CD4-positive, alpha-beta T cell treated with Interleukin-4 for 1 hour (primary cell): Measurements from ENCODE around the gene H6PD.

ENCODE experiments used
- DNase-seq, 2 donors: peaks; one replicate each; pipeline ENCODE4 v3.0.0-alpha.2; 2020 to 2022

Gene H6PD

GRCh38 chr1:9302745-9303524 is 68.4 kb downstream of the H6PD start:
- no peak for DNase-seq

- DNase-seq = no peak
Measured at GRCh38 chr1:9303916-9304315, 69.3 kb downstream of the H6PD start.

- DNase-seq = no peak
Measured at GRCh38 chr1:9305216-9305615, 70.6 kb downstream of the H6PD start.

- DNase-seq = no peak
Measured at GRCh38 chr1:9306006-9306405, 71.4 kb downstream of the H6PD start.

GRCh38 chr1:9307303-9307702 is 72.7 kb downstream of the H6PD start:
- no peak for DNase-seq

GRCh38 chr1:9308236-9308785 is 73.7 kb downstream of the H6PD start:
- DNase-seq = no peak

GRCh38 chr1:9309080-9309479 is 74.5 kb downstream of the H6PD start:
- DNase-seq = no peak

- no peak for DNase-seq
Measured at GRCh38 chr1:9309991-9310390, 75.4 kb downstream of the H6PD start.

GRCh38 chr1:9311029-9311428 is 76.5 kb downstream of the H6PD start:
- DNase-seq = no peak

GRCh38 chr1:9311479-9311878 is 76.9 kb downstream of the H6PD start:
- no peak for DNase-seq

- DNase-seq = no peak
Measured at GRCh38 chr1:9312168-9312720, 77.7 kb downstream of the H6PD start.

GRCh38 chr1:9313576-9313975 is 79.0 kb downstream of the H6PD start:
- no peak for DNase-seq

GRCh38 chr1:9314111-9314510 is 79.5 kb downstream of the H6PD start:
- DNase-seq = no peak

GRCh38 chr1:9314711-9315379 is 80.3 kb downstream of the H6PD start:
- DNase-seq = no peak

- no peak for DNase-seq
Measured at GRCh38 chr1:9315411-9316079, 81.0 kb downstream of the H6PD start.

GRCh38 chr1:9316080-9316444 is 81.5 kb downstream of the H6PD start:
- no peak for DNase-seq

GRCh38 chr1:9316512-9316911 is 81.9 kb downstream of the H6PD start:
- no peak for DNase-seq

GRCh38 chr1:9317072-9317471 is 82.5 kb downstream of the H6PD start:
- DNase-seq = no peak

GRCh38 chr1:9317591-9318417 is 83.2 kb downstream of the H6PD start:
- no peak for DNase-seq

- DNase-seq = no peak
Measured at GRCh38 chr1:9319208-9319788, 84.7 kb downstream of the H6PD start.

GRCh38 chr1:9319789-9320519 is 85.4 kb downstream of the H6PD start:
- no peak for DNase-seq
